ENCODE data around the gene PPP2R5C. TPM values are rescaled to one million over a fixed set of nuclear protein-coding genes. Genes with fewer than 3 reads are reported as not detected.

PPP2R5C gene
- total RNA-seq, 1 experiment from 2014 or later = 89.9 TPM

- no peak overlapping the region for H3K4me3 Mint-ChIP-seq
- no peak overlapping the region for H3K27ac Mint-ChIP-seq
- ATAC-seq (no peak), DNase-seq (ENCODE audit: low spot score) (no peak)
- ChIA-PET CTCF (no interaction called here), POLR2A (no interaction called here)
- TF ChIP-seq ZNF138 (CRISPR knock-in tag; conservative IDR thresholded peaks at IDR 0.05) (no peak), GRHL2 (CRISPR knock-in tag; IDR thresholded peaks at IDR 0.05; ENCODE audit: insufficient replicate concordance, severe bottlenecking) (no peak), ZMAT4 (CRISPR knock-in tag; IDR thresholded peaks at IDR 0.05) (no peak), IRF2 (CRISPR knock-in tag; IDR thresholded peaks at IDR 0.05; ENCODE audit: borderline replicate concordance, low read depth) (no peak), TCF7 (CRISPR knock-in tag; IDR thresholded peaks at IDR 0.05; ENCODE audit: low read depth) (no peak), PREB (CRISPR knock-in tag; IDR thresholded peaks at IDR 0.05; ENCODE audit: borderline replicate concordance) (no peak), FOXP4 (CRISPR knock-in tag; IDR thresholded peaks at IDR 0.05) (no peak), ATF2 (CRISPR knock-in tag; IDR thresholded peaks at IDR 0.05; ENCODE audit: borderline replicate concordance, low read depth) (no peak)
- no peaks in the 10 kb centered on the region for H3K27me3 Mint-ChIP-seq (ENCODE audit: low read depth)
- no peaks in the 10 kb centered on the region for H3K9me3 Mint-ChIP-seq
- peaks cover 21% of the 10 kb centered on the region for H3K36me3 Mint-ChIP-seq
- no peaks in the 10 kb centered on the region for H3K4me1 Mint-ChIP-seq
Observed at GRCh38 chr14:101889366-101889765, 127.9 kb downstream of the PPP2R5C start.

- H3K36me3 Mint-ChIP-seq = peaks cover 22% of the 10 kb centered on the region
- ChIA-PET CTCF (no interaction called here), POLR2A (no interaction called here)
- no peaks in the 10 kb centered on the region for H3K27me3 Mint-ChIP-seq (ENCODE audit: low read depth)
- TF ChIP-seq USF1 (CRISPR knock-in tag; IDR thresholded peaks at IDR 0.05) = no peak
- no peak for TF ChIP-seq ZNF281 (CRISPR knock-in tag; IDR thresholded peaks at IDR 0.05)
- no peak for TF ChIP-seq E2F5 (CRISPR knock-in tag; IDR thresholded peaks at IDR 0.05)
- TF ChIP-seq NFYB (CRISPR knock-in tag; conservative IDR thresholded peaks at IDR 0.05; ENCODE audit: low read depth) = no peak
- TF ChIP-seq SP1 (CRISPR knock-in tag; conservative IDR thresholded peaks at IDR 0.05) = no peak
- H3K9me3 Mint-ChIP-seq = no peaks in the 10 kb centered on the region
- 0 out of 2 replicates have a peak overlapping the region, but pooled peaks have one; percentile 11 for H3K27ac Mint-ChIP-seq
- H3K4me1 Mint-ChIP-seq = no peaks in the 10 kb centered on the region
- DNase-seq (ENCODE audit: low spot score) (no peak), ATAC-seq (no peak)
- H3K4me3 Mint-ChIP-seq = no peak overlapping the region
Observed at GRCh38 chr14:101889898-101890297, 128.4 kb downstream of the PPP2R5C start.

All from WTC11 (cell line).